Measurements from ENCODE around the gene BPTF. TPM values are rescaled to one million over a fixed set of nuclear protein-coding genes. Genes with fewer than 3 reads are reported as not detected.
"Not testable (repeated sequence)": the region's sequence is repeated elsewhere in the genome, so short reads cannot be mapped to it uniquely, and the experiment has no call there.

Gene BPTF
- total RNA-seq, 1 experiment from 2014 or later = 30.2 TPM

DNA sequence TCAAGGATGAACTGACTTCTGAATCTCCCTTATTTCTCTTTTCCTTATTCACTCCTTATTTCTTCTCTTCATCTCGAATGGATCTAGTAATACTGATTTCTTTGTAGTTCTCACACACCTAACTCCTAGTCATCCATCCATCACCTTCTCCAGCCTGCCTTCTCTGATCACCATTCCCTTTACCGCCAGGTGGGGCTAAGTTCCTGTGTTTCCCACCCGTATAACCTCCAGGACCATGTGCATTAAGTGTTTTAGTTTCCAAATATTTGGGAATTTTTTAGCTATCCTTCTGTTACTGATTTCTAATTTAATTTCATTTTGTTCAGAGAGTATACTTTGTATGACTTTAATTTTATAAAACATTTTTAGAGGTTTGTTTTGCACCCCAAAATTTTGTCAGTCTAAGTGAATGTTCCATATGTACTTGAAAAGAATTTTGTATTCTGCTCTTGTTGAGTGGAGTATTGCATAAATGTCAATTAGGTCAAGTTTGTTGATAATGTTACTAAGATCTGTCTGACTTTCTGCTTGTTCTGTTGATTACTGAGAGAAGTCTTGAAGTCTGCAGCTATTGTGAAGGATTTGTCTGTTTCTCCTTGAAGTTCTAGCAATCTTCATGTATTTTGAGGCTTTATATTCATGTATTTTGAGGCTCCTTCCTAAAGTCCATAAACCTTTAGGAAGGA is 8.8 kb downstream of the BPTF start:
- no peak for DNase-seq (ENCODE audit: low read depth)

DNA sequence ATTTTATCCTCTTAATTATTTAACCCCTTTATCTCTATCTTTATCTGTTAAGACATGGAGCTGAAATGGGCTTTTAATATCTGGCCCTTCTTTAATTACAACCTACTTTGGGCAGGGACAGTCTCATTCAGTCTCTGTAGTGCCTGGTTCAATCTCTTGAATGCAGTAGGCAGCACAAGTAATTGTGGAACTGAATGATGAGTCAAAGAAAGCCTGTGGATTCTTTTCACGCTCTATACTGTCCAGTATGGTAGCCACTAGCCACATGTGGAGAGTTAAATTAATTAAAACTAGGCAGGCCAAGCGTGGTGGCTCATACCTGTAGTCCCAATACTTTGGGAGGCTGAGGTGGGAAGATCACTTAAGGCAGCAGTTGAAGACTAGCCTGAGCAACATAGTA is 9.3 kb downstream of the BPTF start:
- DNase-seq (ENCODE audit: low read depth) = no peak

DNA sequence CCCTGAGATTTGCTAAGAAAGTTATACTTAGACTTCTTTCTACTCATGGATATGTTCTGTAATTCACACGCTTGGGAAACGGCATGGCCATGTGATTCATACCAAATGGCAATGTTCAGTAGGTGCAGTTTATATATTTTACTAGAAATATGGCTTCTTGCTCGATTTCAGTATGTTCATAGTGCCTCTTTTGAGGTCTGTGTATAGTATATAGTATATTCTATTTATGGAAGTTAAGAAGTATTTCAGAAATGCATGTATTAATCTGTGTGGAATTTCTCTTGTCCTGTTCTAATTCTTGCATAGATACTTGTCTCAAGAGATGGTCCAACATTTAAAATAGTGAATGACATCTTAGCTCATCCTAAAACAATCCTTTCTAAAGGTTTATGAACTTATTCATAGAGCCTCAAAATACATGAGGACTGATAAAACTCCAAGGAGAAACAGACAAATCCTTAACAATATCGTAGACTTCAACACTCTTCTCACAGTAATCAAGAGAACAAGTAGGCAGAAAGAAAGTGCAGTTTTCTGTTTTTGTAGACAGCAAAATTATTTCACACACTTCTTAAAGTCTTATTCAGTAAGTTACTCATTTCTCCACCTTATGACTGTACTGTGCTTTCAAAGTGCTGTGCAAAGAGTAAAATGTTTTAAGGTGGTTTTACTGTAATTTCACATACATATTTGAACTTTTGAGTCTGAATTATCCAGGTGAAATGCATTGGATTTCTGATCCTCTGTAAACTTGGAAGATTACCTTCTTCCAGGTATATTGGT is 11.1 kb downstream of the BPTF start:
- no peak for DNase-seq (ENCODE audit: low read depth)

DNA sequence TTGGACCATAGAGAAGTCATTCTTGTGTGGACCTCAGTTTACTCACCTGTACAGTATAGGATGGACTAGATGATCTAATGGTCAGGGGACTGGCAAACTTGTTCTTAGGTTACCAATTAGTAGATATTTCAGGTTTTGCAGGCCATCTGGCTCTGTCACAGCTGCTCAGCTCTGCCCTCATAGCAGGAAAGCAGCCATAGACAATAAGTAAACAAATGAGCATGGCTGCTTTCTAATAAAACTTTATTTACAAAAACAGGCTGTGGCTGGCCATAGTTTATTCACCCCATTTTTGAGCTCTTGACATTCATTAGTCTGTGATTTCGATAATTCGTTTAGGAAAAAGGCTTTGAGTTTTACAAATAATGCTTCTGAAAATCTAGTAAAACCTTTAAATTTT is 12.7 kb downstream of the BPTF start:
- no peak for DNase-seq (ENCODE audit: low read depth)

DNA sequence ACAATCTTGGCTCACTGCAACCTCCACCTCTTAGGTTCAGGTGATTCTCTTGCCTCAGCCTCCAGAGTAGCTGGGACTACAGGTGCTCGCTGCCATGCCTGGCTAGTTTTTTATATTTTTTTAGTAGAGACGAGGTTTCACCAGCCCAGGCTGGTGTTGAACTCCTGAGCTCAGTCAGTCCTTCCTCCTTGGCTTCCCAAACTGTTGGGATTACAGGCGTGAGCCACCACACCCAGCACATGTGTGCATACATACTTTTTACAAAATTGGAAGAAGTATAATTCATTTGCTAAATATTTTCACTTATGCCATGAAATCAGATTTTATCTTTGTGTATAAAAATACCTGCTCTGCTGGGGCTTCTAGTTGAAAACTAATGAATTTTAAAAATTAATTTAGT is 13.2 kb downstream of the BPTF start:
- DNase-seq (ENCODE audit: low read depth) = no peak

DNA sequence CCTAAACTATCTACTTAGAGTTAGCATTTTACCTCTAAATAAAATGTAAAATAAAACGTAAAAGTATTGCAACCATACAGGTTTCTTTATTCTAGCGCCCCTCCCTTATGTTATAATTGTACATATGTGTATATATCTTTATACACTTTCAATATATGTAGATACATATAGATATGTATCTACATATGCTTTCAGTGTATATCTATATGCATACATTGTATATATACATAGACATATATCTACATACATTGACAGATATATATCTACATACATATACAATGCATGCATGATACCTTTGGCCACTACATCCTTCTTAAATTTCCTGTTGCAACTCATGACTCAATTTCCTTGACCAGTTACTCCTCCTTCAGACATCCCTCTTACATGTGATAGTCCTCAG is 16.7 kb downstream of the BPTF start:
- no peak for DNase-seq (ENCODE audit: low read depth)

DNA sequence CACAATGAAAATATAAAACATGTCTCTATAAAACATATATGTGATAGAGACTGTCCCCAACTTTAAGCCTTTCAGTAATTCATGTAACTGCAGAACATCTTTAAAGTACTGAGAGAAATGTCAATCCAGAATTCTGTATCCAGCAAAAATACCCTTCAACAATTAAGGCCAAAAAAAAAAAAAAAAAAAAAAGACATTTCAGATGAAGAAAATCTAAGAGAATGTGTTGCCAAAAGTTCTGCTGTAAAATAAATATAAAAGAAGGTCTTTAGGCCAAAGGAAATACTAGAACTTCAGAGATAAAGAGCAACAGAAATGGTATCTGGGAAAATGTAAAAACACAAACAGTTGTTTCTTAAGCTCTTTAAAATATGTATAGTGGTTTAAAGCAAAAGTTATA is 17.3 kb downstream of the BPTF start:
- no peak for DNase-seq (ENCODE audit: low read depth)

DNA sequence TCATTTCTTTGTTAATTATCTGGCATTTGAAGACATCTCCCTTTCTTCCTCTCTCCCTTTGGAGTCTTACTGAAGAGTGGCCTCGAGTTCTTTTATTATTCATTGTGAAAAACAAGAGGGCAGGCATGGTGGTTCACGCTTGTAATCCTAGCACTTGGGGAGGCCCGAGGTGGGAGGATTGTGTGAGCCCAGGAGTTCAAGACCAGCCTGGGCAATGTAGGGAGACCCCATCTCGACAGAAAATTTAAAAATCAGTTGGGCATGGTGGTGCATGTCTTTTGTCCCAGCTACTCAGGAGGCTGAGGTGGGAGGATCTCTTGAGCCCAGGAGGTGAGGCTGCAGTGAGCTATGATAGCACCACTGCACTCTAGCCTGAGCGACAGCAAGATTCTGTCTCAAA is 20.1 kb downstream of the BPTF start:
- no peak for DNase-seq (ENCODE audit: low read depth)

DNA sequence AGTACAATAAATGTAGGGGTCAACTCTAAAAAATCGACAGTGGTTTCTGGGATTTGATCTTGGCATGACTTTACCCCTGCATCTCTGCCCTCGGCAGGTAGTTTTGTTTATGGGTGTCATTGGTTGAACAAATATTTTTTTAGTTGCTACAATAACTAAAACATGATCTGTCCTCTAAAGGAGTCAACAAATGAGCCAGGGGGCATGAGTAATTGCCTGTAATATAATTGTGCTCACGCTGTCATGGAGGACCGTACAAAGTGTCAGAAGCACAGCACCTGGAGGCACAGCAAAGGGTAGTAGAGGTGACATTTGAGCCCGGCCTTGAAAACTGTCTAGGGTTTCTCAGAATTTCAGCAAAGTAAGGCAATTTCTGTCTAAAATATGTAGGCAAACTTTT is 22.9 kb downstream of the BPTF start:
- not testable (repeated sequence) for DNase-seq (ENCODE audit: low read depth)

DNA sequence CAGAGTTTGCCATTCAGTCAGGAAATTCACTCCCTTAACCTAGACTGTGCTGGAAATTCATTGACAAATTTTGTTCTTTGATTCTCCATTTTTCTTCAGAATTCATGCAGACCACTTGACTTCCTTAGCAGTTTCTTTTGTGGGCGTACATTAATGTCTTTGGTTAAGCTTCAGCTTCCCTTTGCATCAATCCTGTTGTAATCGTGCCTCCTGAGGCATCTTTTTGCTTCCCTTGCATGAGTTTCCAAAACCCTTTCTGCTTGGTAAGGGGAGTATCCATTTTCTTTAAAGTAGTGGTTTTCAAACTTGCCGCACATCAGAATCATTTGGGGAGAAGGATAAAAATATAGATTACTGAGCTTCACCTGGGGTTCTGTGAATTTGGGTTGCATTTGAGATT is 23.5 kb downstream of the BPTF start:
- not testable (repeated sequence) for DNase-seq (ENCODE audit: low read depth)

DNA sequence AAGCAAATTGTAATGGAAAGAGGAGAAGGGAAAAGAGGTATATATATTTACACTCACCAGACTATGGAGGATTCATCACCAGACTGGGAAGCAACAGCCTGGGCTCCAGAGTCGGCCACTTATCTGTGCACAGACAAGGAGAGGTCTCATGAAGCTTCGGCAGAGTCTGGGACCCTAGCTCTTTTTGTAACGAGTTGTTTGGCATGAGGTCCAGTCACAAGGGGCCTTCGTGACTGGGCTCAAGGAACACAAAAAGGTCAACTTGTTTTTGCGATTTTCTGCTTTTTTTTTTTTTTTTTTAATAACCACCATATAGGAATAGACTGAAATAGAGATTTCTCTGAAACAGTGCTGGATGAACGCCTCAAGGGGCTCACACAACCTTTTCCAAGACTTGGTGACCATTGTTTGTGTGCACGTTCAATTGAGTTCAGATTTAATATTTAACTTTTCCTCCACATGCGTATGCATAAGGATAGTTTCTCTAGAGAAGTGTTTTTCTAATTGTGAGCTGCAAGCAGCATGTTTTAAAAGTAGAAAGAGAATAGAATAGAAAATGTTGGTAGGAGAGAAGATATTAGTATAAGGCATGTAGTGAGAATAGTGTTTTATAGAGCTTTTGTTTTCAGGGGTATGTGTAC is 25.8 kb downstream of the BPTF start:
- DNase-seq (ENCODE audit: low read depth) = no peak

DNA sequence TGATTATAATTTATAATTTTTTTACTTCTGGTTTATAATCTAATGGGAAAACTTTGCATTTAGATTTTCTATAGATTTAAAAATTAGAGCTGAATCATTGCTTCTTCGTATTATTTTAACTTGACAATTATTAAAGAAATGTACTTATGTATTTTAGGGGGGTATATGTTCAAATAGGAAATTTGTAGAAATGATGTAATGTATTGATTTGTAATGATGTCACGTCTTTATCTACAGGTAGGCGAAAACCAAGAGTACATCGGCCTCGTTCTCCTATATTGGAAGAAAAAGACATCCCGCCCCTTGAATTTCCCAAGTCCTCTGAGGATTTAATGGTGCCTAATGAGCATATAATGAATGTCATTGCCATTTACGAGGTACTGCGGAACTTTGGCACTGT is 28.4 kb downstream of the BPTF start:
- no peak for DNase-seq (ENCODE audit: low read depth)

DNA sequence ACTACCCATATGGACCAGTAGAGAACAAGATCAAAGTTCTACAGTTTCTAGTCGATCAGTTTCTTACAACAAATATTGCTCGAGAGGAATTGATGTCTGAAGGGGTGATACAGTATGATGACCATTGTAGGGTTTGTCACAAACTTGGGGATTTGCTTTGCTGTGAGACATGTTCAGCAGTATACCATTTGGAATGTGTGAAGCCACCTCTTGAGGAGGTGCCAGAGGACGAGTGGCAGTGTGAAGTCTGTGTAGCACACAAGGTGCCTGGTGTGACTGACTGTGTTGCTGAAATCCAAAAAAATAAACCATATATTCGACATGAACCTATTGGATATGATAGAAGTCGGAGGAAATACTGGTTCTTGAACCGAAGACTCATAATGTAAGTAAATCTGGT is 29.1 kb downstream of the BPTF start:
- no peak for DNase-seq (ENCODE audit: low read depth)

DNA sequence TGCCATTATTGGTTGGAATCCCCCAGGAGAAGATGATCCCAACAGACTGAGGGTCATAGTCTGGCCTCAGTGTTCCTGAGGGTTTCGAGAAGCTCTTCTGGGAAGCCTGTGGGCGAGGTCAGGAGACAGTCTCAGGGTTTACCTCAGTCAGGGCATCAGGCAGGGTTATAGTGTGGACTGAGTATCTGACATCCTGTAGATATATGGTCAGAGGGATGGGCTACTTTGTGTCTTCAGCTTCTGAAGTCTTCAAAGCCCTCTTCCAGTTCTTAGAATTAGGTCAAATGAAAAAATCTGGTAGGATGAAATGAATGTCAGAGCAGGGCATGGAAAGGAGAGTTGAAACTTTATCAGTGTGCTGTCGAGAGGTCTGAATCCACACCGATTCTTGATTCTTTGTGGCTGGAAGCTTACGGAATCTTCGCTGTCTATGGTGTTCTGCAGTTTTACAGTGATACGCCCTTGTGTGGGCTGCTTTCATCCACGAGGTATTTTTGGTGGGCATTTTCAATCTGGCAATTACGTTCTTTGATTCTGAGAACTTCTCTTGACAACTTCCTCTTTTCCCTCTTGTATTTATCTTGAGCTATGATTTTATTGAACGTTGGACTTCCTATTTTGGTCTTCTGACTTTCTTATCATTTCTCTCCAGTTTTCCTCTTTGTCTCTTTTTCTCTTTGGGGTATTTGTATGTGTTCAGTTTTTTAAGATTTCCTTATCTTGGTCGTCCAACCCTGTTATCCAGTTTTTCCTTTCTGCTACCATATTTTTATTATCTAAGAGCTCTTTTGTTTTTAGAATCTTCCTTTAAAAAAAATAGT is 30.4 kb downstream of the BPTF start:
- no peak for DNase-seq (ENCODE audit: low read depth)

DNA sequence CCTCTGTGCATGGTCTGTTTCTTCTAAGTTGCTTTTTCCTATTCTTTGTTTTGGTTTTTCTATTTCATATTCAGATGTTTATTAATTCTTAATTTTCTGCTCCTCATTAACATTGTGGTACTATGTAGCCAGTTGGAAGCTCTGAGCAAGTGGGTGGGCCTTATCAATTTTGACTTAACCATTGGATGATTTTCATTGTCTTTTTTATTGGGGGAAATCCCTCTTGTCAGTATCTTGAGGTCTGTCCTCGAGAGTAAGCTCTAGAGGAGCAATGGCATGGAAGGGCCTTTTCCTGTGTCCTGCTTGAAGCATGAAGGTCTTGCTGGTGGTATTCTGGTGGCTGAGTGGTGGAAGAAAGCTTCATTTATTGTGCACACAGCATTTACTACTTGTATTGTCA is 31.1 kb downstream of the BPTF start:
- DNase-seq (ENCODE audit: low read depth) = not testable (repeated sequence)

DNA sequence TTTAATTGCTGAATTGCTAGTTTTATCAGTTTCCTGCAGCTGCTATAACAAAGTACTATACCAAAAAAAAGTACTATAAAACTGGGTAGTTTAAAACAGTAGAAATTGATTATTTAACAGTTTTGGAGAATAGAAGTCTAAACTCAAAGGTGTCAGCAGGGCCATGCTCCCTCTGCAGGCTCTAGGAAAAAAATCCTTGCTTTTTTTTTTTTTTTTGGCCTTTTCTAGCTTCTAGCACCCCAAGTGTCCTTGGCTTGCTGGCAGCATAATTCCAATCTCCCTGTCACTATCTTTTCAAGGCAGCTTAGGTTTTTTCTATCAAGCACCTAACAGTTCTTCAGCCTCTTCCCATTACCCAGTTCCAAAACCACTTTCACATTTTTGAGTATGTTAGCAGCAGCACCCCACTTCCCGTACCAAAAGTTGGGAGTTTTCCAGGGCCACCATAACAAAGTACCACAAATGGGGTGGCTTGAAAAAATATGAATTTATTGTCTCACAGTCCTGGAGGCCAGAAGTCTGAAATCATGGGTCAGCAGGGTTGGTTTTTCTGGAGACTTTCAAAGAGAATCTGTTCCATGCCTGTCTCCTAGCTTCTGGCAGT is 37.4 kb downstream of the BPTF start:
- peak; percentile 7 for DNase-seq (ENCODE audit: low read depth)

DNA sequence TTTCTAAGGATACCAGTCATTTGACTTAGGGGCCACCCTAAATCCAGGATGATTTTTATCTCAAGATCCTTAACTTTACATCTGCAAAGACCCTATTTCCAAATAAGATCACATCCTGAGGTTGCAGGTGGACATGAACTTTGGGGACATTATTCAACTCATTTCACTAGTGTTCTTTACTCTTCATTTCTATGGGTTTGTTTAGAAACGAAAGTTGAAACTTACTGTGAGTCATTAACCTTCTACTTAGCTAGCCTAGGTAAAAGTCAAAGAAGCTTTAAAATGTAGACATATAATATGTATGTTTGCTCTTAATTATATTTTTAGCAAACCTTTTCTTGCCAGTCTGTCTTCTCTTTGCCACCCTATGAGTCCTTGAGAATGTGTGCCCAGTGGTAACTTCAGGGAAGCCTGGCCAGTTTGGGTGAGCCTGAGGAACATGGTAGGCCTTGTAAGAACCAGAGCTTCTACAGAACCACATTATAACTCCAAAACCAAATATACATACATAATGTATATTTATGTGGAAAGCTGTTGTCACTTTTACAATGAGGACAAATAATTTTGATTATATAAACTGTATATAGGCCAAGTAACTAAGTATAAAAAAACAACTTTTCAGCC is 38.4 kb downstream of the BPTF start:
- no peak for DNase-seq (ENCODE audit: low read depth)

DNA sequence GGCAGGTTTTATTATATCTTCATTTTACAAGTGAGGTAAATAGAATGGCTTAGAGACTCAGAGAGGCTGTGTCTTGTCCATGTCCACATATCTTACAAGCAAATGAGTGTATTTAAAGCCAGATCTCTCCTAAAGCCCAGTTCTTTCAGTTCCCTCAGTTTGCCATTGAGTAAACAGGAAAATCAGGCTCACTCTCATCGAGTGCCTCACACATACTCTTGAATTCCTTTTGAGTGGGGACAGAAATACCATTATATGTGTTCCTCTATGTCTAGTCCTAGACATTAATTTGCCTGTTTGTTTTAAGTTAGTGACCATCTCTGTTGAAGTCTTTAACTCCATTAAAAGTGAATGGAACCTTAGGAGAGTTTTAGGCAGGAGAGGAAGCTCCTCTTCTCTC is 40.1 kb downstream of the BPTF start:
- DNase-seq (ENCODE audit: low read depth) = no peak

DNA sequence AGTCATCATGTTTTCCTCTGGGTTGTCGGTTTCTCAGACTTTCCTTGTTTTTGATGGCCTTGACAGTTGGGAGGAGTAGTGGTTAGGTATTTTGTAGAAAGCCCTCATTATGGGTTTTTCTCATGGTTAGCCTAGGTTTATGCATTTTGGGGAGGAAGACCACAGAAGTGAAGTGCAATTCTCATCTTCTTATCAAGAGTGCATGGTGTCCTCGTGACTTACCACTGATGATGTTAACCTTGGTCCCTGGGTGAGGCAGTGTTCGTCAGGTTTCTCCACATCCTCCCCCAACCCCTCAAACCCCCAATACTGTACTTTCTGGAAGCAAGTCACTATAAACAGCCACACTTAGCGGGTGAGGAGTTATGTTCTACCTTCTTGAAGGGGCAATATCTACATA is 42.3 kb downstream of the BPTF start:
- no peak for DNase-seq (ENCODE audit: low read depth)

DNA sequence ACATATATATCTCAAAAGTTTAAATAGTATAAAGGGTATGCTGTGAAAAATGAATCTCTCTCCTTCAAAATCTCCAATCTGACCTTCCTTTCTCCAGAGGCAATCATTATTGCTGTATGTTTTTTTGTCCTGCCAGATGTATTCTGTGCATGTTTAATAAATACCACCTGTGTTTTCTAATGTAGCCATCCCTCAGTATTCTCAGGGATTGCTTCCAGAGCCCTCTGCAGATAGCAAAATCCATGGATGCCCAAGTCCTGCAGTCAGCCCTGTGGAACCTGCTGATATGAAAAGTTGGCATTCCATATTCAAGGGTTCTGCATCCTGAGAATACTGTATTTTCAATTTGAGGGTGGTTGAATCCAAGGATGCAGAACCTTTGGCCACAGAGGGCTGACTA is 42.9 kb downstream of the BPTF start:
- DNase-seq (ENCODE audit: low read depth) = no peak

DNA sequence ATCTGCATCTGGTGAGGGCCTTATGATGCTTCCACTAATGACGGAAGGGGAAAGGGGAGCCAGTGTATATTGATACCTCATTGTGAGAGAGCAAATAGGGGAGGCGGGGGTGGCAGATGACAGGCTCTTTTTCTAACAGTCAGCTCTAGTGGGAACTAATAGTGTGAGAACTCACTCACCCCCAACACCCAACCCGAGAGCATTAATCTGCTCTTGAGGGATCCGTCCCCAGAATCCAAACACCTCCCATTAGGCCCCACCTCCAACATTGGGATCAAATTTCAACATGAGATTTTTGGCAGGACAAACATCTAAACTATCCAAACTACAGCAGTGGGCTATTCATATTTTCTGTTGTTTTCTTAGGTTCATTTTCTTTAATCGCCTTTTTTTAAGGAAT is 54.4 kb downstream of the BPTF start:
- no peak for DNase-seq (ENCODE audit: low read depth)

All from HT1080 (cell line).